Kidney tubule cell (primary cell): Measurements from ENCODE around the gene NFIX.

Source experiments
- DNase-seq: peaks from one replicate; pipeline ENCODE4 v3.0.0-alpha.2; 2018; ENCODE audit warnings: low spot score

The NFIX gene

DNA sequence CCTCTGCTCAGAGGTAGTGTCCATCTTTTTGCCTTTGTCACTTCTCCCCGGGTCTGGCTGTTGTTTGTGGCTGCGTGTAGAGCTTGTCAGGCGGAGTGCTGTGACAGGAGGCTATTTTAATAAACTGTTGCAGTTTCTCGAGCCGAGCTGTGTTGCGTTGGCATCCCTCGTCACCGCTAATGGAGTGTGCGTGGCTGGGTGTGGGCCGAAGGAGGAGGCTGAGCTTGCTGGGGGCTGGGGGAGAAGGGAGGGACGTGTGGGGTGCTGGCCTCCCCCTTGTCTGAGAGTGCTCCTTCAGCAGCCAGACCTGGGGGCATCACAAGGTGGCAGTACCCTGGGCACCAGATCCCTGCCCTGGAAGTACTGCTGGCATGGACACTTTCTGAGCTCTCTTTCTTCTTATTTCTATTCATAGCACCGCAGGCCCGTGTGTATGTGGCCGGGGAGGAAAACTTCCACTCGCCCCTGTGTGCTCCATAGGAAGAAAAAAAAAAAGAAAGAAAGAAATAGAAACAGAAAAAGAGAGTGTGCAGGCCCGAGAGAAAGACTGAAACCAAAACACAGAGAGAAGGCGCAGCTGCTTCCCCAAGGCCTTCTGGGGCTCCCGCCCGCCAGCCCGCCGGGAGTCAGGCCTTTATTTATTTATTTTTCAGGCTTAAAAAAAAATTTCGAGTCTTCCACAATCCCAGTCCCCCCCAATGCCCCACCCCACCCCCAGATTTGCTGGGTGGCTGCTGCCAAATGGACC lies 27.0 kb downstream of the NFIX start:
- no peak for DNase-seq

- DNase-seq: peak; percentile 64
Measured at GRCh38 chr19:13022859-13023636, 27.8 kb downstream of the NFIX start.

DNA sequence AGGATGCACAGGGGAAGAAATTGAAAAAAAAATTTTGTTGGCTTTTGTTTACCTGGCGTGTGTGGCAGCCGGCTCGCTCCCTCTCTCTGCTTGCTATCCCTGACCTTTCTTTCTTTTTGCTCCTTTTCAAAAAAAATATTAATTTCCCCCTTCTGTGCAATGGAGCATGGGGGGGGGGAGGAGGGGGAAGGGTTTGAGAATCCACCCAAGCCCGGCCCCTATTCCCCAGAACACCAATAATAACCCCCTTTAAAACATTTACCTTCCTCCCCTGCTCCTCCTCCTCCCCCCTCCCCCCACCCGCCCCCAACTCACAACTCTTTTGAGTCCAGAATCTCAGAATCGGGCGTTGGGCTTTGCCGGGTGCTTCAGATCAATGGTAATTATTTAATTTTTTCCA lies 28.4 kb downstream of the NFIX start:
- DNase-seq: no peak

DNA sequence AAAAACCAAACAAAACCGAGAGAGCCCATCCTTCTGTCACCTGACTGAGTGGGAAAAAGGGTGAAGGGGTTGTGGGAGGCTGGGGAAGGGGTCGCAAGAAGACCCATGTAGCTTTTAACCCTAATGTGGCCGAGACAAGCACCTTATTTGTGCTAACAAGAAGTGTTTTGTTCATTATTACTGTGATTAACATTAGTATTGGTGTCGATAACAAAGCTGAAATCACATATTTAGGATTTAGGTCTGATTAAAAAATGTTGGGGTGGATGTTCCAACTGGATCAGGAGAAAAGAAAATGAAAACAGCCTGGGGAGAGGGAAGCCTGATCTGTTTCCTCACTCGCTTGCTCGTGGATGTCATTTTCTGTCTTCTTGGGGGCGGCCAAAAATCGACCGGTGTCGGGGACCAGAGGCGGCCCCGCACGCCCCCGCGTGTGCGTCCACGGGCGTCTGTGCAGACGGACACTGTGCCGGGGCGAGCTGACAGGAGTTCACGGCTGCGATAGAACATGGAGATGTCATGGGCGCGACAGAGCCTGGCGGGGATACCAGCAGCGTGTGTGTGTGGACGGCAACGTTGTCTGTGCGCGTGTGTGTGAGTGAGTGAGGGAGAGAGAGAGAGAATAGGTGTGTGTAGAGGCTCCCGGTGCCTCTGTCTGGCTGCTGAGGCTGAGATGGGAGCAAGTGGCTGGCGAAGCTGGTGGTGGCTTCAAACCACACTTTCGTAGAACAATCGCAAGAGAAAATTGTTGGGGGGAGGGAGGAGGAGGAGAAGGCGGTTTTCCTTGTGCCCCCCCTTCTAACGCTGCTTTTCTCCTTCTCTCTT lies 29.1 kb downstream of the NFIX start:
- DNase-seq: no peak

DNA sequence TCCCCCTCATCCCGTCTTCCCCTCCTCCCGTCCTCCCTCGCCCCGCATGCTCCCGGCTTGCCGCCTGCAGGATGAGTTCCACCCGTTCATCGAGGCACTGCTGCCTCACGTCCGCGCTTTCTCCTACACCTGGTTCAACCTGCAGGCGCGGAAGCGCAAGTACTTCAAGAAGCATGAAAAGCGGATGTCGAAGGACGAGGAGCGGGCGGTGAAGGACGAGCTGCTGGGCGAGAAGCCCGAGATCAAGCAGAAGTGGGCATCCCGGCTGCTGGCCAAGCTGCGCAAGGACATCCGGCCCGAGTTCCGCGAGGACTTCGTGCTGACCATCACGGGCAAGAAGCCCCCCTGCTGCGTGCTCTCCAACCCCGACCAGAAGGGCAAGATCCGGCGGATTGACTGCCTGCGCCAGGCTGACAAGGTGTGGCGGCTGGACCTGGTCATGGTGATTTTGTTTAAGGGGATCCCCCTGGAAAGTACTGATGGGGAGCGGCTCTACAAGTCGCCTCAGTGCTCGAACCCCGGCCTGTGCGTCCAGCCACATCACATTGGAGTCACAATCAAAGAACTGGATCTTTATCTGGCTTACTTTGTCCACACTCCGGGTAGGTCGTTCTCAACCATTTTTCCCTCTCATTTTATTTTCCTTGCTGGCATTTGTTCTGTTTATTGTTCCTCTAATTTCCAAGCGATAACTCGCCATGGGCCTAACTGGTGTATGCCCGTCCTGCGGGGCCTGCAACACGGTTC lies 29.8 kb downstream of the NFIX start:
- no peak for DNase-seq

DNA sequence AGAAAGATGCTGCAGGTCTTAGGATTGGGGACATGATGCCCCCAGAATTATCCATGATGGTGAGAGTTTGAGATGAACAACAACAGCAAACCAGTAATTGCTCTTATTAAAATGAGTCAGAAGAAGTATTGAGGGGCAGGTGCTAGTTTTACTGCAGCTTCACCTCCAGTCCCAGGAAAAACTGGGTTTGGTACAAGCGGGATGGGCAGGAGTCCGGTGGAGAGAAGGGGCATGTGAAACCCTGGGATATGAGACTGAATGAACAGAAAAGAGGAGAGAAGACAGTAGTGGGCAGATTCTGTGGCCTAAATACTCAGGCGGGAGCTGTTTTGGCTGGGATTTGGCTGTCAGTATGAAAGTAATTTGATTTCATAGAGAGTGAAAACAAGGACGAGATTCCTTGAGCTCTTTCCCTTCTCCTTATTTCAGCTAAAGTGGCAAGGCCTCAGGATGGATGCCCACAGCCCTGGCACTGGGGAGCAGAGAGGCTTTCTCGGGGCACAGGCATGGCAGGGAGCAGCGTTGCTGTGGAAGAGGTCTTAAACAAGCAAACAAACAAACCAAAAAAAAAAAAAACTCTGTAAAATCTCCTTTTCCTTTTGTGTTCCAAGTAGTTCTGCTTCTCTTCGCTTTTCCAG lies 30.7 kb downstream of the NFIX start:
- DNase-seq: no peak

- DNase-seq: peak; percentile 73
Measured at GRCh38 chr19:13026462-13027370, 31.4 kb downstream of the NFIX start.

- no peak for DNase-seq
Measured at GRCh38 chr19:13027557-13027956, 32.3 kb downstream of the NFIX start.

GRCh38 chr19:13028027-13028426 lies 32.8 kb downstream of the NFIX start:
- no peak for DNase-seq

GRCh38 chr19:13029301-13029880 lies 34.1 kb downstream of the NFIX start:
- DNase-seq: no peak

- DNase-seq: no peak
Measured at GRCh38 chr19:13029893-13030292, 34.6 kb downstream of the NFIX start.

DNA sequence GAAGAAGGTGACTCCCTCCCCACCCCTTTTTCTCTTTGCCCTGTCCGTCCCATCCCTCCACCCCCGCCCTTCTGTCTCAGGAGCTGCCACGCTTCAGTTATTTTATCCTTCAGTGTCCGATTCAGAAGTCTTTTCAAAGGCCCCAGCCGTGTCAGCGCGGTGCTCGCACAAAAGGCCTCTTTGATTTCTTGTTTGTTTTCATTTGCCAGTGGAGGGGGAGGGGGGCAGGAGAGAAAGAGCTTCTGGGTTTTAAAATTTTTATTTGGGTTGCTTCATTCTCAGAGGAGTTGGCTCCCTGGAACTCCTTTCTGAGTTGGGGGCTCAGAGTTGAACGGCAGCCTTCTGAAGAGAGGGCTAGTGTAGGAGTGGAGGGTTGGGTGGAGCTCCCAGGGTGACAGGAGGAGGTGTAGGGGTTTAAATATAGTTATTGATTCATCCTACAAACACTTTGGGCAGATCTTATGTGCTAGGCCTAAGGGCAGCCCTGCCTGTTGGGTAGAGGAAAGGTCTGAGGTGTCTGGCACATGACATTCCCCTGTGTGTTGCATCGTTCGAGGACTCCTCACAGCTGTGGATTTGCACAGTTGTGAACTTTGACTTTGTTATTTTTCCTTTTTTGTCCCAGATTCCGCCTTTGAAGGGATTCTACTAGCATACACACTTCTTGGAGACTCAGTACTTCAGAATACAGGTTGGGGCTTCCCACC lies 36.8 kb downstream of the NFIX start:
- peak; percentile 56 for DNase-seq

GRCh38 chr19:13032837-13033236 lies 37.6 kb downstream of the NFIX start:
- no peak for DNase-seq

- DNase-seq: no peak
Measured at GRCh38 chr19:13033244-13033643, 38.0 kb downstream of the NFIX start.

DNA sequence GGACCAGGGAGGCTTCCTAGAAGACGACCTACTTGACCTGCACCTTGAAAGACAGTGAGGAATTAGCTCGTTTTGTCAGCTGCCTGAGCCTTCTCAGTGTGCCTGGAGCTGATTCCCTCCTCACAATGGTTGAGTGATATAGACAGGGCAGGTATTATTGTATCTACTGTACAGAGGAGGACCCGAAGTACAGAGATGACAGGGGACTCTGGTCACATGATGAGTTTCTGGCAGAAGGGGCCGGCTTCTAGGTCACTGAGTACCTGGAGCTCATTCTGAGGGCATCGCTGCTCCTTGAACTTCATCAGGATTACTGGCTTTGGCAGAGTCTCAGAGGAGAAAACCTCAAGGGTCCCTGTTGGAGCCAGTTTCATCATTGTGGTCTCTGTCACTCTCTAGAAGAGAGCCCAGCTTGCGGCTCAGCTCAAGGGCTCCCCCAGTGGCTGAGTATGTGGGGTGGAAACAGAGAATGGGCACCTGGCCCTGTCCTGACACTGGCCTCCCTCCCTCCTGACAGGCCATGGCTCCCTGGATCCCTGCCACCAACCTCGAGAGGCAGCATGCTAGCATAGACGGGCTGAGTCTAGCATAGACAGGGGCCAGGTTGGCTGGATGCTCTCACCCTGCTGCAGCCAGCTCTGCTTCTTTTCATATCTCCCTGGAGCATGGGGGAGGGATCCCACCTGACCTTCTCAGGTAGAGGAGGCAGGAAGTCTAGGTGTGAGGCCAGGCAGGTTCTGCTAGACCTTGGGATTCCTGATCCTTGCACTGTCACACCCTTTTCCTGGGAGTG lies 38.7 kb downstream of the NFIX start:
- DNase-seq: peak; percentile 65

DNA sequence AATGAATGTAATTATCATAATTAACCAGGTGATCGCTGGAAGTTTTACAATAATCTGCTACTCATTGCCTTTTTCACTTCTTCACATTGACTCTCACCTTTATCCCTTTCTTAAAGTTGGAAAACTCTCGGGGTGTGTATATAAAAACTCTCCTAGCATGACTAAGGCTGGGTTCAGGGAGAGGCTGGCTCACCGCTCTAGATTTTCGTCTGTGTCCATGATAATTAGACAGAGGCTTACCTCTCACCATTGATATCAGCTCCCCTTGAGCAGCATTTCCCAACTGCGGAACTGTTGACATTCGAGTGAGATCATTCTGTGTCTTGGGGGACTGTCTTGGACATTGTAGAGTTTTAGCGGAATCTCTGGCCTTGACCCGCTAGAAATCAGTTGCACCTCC lies 39.4 kb downstream of the NFIX start:
- no peak for DNase-seq

- DNase-seq: no peak
Measured at GRCh38 chr19:13035820-13036365, 40.6 kb downstream of the NFIX start.

- peak; percentile 89 for DNase-seq
Measured at GRCh38 chr19:13036366-13036976, 41.2 kb downstream of the NFIX start.
